Measurements from ENCODE around the gene SNED1. TPM values are rescaled to one million over a fixed set of nuclear protein-coding genes. Genes with fewer than 3 reads are reported as not detected.

The SNED1 gene
- total RNA-seq (2022) (0.76 and 0.86 TPM in 2 replicates), Bru-seq, nascent RNA (percentile 16 among the genes with signal in this experiment), BruChase-seq, experiment 1, labeled RNA remaining after a 6-hour chase (percentile 15 among the genes with signal in this experiment), BruChase-seq, experiment 2, labeled RNA remaining after a 2-hour chase (percentile 20 among the genes with signal in this experiment)
- long read RNA-seq, partial matches to known transcripts = 0 of 3 reads
- long read RNA-seq, other reads (novel, unspliced or antisense) = 3 of 3 reads

- no peak for TF ChIP-seq CTCF (IDR thresholded peaks at IDR 0.05; ENCODE audit: unreplicated experiment)
- no TSS peak for BruUV-seq (replicated peaks)
- H3K9me3 Mint-ChIP-seq (ENCODE audit: low read depth, unreplicated experiment) = no peaks in the 10 kb centered on the region
- peak; percentile 84 for DNase-seq
- H3K4me3 Mint-ChIP-seq (ENCODE audit: low read depth, unreplicated experiment) = peak within 1 kb of the TSS; percentile 66
- H3K27ac Mint-ChIP-seq (ENCODE audit: unreplicated experiment) = no peak within 1 kb of the TSS
- intact Hi-C loops (cut with micrococcal nuclease; ENCODE audit: unreplicated experiment) = loop anchor here (10.0 kb wide), 1 partner anchor 83 kb away; no protein-coding TSS in a partner anchor
- H3K36me3 Mint-ChIP-seq (ENCODE audit: insufficient read depth, unreplicated experiment) = peaks cover 6% of the 10 kb centered on the region
- H3K27me3 Mint-ChIP-seq (ENCODE audit: unreplicated experiment) = peaks cover 39% of the 10 kb centered on the region
- CTCF ChIA-PET = no interaction called here
- no peaks in the 10 kb centered on the region for H3K4me1 Mint-ChIP-seq (ENCODE audit: low read depth, unreplicated experiment)
Observed at GRCh38 chr2:240997856-240998705, at the start of gene SNED1. Gene SNED1, plus strand, starts transcription at chr2:240998618. Its CDS starts 220 bp downstream, at chr2:240998838.

- DNase-seq = no peak
- Mint-ChIP-seq H3K27ac (ENCODE audit: unreplicated experiment) (no peak overlapping the region), H3K36me3 (ENCODE audit: insufficient read depth, unreplicated experiment) (no peaks in the 10 kb centered on the region), H3K27me3 (ENCODE audit: unreplicated experiment) (peaks cover 33% of the 10 kb centered on the region), H3K4me1 (ENCODE audit: low read depth, unreplicated experiment) (no peaks in the 10 kb centered on the region), H3K4me3 (ENCODE audit: low read depth, unreplicated experiment) (no peak overlapping the region), H3K9me3 (ENCODE audit: low read depth, unreplicated experiment) (no peaks in the 10 kb centered on the region)
- no TSS peak for BruUV-seq (replicated peaks)
- CTCF ChIA-PET = interaction anchor here (0.6 kb wide), 1 partner anchor 886 kb away, joined by 3 read pairs; no protein-coding TSS in a partner anchor
- intact Hi-C loops (cut with micrococcal nuclease; ENCODE audit: unreplicated experiment) = no loop called here
- no peak for TF ChIP-seq CTCF (IDR thresholded peaks at IDR 0.05; ENCODE audit: unreplicated experiment)
Observed at GRCh38 chr2:240948905-240949790, 49.3 kb upstream of the SNED1 start.

- Mint-ChIP-seq H3K4me1 (ENCODE audit: low read depth, unreplicated experiment) (no peaks in the 10 kb centered on the region), H3K27me3 (ENCODE audit: unreplicated experiment) (peaks cover 33% of the 10 kb centered on the region), H3K9me3 (ENCODE audit: low read depth, unreplicated experiment) (no peaks in the 10 kb centered on the region), H3K4me3 (ENCODE audit: low read depth, unreplicated experiment) (no peak overlapping the region), H3K27ac (ENCODE audit: unreplicated experiment) (no peak overlapping the region), H3K36me3 (ENCODE audit: insufficient read depth, unreplicated experiment) (no peaks in the 10 kb centered on the region)
- no peak for TF ChIP-seq CTCF (IDR thresholded peaks at IDR 0.05; ENCODE audit: unreplicated experiment)
- DNase-seq = no peak
- intact Hi-C loops (cut with micrococcal nuclease; ENCODE audit: unreplicated experiment) = no loop called here
- no TSS peak for BruUV-seq (replicated peaks)
- CTCF ChIA-PET = interaction anchor here (0.6 kb wide), 1 partner anchor 885 kb away, joined by 3 read pairs; no protein-coding TSS in a partner anchor
Observed at GRCh38 chr2:240949791-240950705, 48.4 kb upstream of the SNED1 start.

Data from Calu3 (cell line).